GM23338 (cell line): ENCODE measurements around the gene FAM98C. TPM values are rescaled to one million over a fixed set of nuclear protein-coding genes. Genes with fewer than 3 reads are reported as not detected.

Experiments used
- ATAC-seq: fragments of 200-7000 bp; cut with Tn5 transposase; 3 replicates; pipeline ENCODE4 v1.9.1; 2020
- DNase-seq: peaks from one replicate; pipeline ENCODE4 v3.0.0-alpha.2; 2015; ENCODE audit warnings: low spot score
- H2AFZ ChIP-seq: fragments of 200-600 bp; sonication (generic); 2 replicates; pipeline ENCODE4 v1.8.0; 2016; ENCODE audit warnings: antibody characterized with exemption, mild to moderate bottlenecking, moderate library complexity
- H3F3A ChIP-seq: fragments of 200-600 bp; sonication (generic); replicated peaks from 2 replicates; pipeline ENCODE4 v1.8.0; 2017; ENCODE audit warnings: antibody characterized with exemption, mixed run types, low read depth
- H3K27ac ChIP-seq: fragments of 200-600 bp; sonication (generic); 2 replicates; pipeline ENCODE4 v1.6.1; 2016; ENCODE audit warnings: low read depth
- H3K27me3 ChIP-seq: fragments of 200-600 bp; sonication (generic); 2 replicates; pipeline ENCODE4 v1.8.0; 2016; ENCODE audit warnings: mild to moderate bottlenecking, mixed run types, moderate library complexity; ENCODE audit not compliant: insufficient read depth
- H3K36me3 ChIP-seq: fragments of 200-600 bp; sonication (generic); 2 replicates; pipeline ENCODE4 v1.8.0; 2016; ENCODE audit warnings: mild to moderate bottlenecking; ENCODE audit not compliant: insufficient read depth
- H3K4me1 ChIP-seq: fragments of 200-600 bp; sonication (generic); 2 replicates; pipeline ENCODE4 v1.8.0; 2016; ENCODE audit warnings: mild to moderate bottlenecking, moderate library complexity; ENCODE audit not compliant: insufficient read depth
- H3K4me2 ChIP-seq: fragments of 200-600 bp; sonication (generic); 2 replicates; pipeline ENCODE4 v1.7.1; 2017; ENCODE audit warnings: mixed run types
- H3K4me3 ChIP-seq: fragments of 200-600 bp; sonication (generic); 2 replicates; pipeline ENCODE4 v1.6.1; 2016; ENCODE audit warnings: mixed run types
- H3K79me2 ChIP-seq: fragments of 200-600 bp; sonication (generic); replicated peaks from 2 replicates; pipeline ENCODE4 v1.8.0; 2017; ENCODE audit warnings: mild to moderate bottlenecking; ENCODE audit not compliant: insufficient read depth
- H3K9me2 ChIP-seq: fragments of 200-600 bp; sonication (generic); 2 replicates; pipeline ENCODE4 v1.8.0; 2017; ENCODE audit not compliant: insufficient read depth
- H4K20me1 ChIP-seq: fragments of 200-600 bp; sonication (generic); replicated peaks from 2 replicates; pipeline ENCODE4 v1.8.0; 2017; ENCODE audit warnings: mild to moderate bottlenecking; ENCODE audit not compliant: insufficient read depth
- H3K27ac Mint-ChIP-seq: 2 replicates; pipeline ENCODE4 v1.8.0; 2020; ENCODE audit warnings: inconsistent platforms, mild to moderate bottlenecking, moderate library complexity, mixed read lengths
- H3K27me3 Mint-ChIP-seq: 3 replicates; pipeline ENCODE4 v1.8.0; 2022; ENCODE audit warnings: low read depth, mild to moderate bottlenecking, moderate library complexity, mixed read lengths, inconsistent platforms; ENCODE audit not compliant: insufficient read depth, poor library complexity
- H3K36me3 Mint-ChIP-seq: 3 replicates; pipeline ENCODE4 v1.8.0; 2021; ENCODE audit warnings: low read depth, mild to moderate bottlenecking, inconsistent platforms, moderate library complexity, mixed read lengths
- H3K4me1 Mint-ChIP-seq: 3 replicates; pipeline ENCODE4 v1.8.0; 2020; ENCODE audit warnings: mild to moderate bottlenecking, inconsistent platforms, mixed read lengths
- H3K4me3 Mint-ChIP-seq: 3 replicates; pipeline ENCODE4 v1.8.0; 2021; ENCODE audit warnings: moderate library complexity, mild to moderate bottlenecking, inconsistent platforms, mixed read lengths
- H3K9me3 Mint-ChIP-seq: 3 replicates; pipeline ENCODE4 v1.8.0; 2020; ENCODE audit warnings: moderate library complexity, mild to moderate bottlenecking, inconsistent platforms, mixed read lengths
- CREB1 ChIP-seq: fragments of 250-450 bp; sonication (Bioruptor Pico); IDR thresholded peaks from 2 replicates; pipeline ENCODE4 v1.5.0; 2020; ENCODE audit warnings: low read depth, mild to moderate bottlenecking, moderate library complexity
- EZH2 ChIP-seq: fragments of 200-600 bp; sonication (generic); IDR thresholded peaks from one replicate; pipeline ENCODE4 v1.8.0; 2017; ENCODE audit warnings: antibody characterized with exemption, mild to moderate bottlenecking, low read depth; ENCODE audit not compliant: unreplicated experiment
- EZH2phosphoT487 ChIP-seq: fragments of 200-600 bp; sonication (generic); IDR thresholded peaks from one replicate; pipeline ENCODE4 v1.8.1; 2018; ENCODE audit warnings: antibody characterized with exemption; ENCODE audit not compliant: unreplicated experiment
- JUNB ChIP-seq: IDR thresholded peaks from one replicate; pipeline ENCODE4 v1.6.1; 2016; ENCODE audit warnings: antibody characterized with exemption; ENCODE audit not compliant: unreplicated experiment
- NANOG ChIP-seq: IDR thresholded peaks from 2 replicates; pipeline ENCODE4 v1.6.1; 2016; ENCODE audit warnings: antibody characterized with exemption, borderline replicate concordance
- POLR2AphosphoS5 ChIP-seq: IDR thresholded peaks from 2 replicates; pipeline ENCODE4 v1.6.1; 2016; ENCODE audit warnings: antibody characterized with exemption, low read depth
- STAT1 ChIP-seq: IDR thresholded peaks from one replicate; pipeline ENCODE4 v1.6.1; 2016; ENCODE audit warnings: antibody characterized with exemption; ENCODE audit not compliant: unreplicated experiment
- ZNF114 ChIP-seq: fragments of 250-450 bp; sonication (Bioruptor Pico); IDR thresholded peaks from 2 replicates; pipeline ENCODE4 v1.5.0; 2020; ENCODE audit warnings: mild to moderate bottlenecking, moderate library complexity
- ZNF331 ChIP-seq: fragments of 250-450 bp; sonication (Bioruptor Pico); IDR thresholded peaks from 2 replicates; pipeline ENCODE4 v1.5.0; 2020; ENCODE audit warnings: low read depth, mild to moderate bottlenecking, moderate library complexity
- polyA plus RNA-seq: library from polyadenylated mRNA; unstranded; fragments of >200 nt; fragmentation: Nextera tagmentation; extraction: Ambion mirVana; gene quantifications from 2 replicates; pipeline ENCODE4 v1.2.1, GENCODE V29; 2016
- total RNA-seq: library from RNA; depleted of rRNA; stranded (reverse); fragments of >200 nt; shearing (Covaris generic); gene quantifications from 2 replicates; pipeline ENCODE4 v1.2.3, GENCODE V29; 2014
- TF ChIP-seq, protein P1 (sequence below): fragments of 250-450 bp; sonication (Bioruptor Pico); IDR thresholded peaks from 2 replicates; pipeline ENCODE4 v1.5.0; 2020; ENCODE audit warnings: mild to moderate bottlenecking, moderate library complexity
- TF ChIP-seq, protein P2 (sequence below): IDR thresholded peaks from one replicate; pipeline ENCODE4 v1.6.1; 2018; ENCODE audit warnings: antibody characterized with exemption; ENCODE audit not compliant: unreplicated experiment
- TF ChIP-seq, protein P3 (sequence below), 2 experiments: fragments of 200-600 bp in 1 of 2; sonication (generic) in 1 of 2; conservative IDR thresholded peaks; 2 replicates each; pipeline versions ENCODE4 v1.5.1 to v1.6.1; 2016 to 2017; ENCODE audit warnings: antibody characterized with exemption in 2 of 2, low read depth in 2 of 2, mild to moderate bottlenecking in 2 of 2, moderate library complexity in 1 of 2
- TF ChIP-seq, protein P4 (sequence below): IDR thresholded peaks from 2 replicates; pipeline ENCODE4 v1.6.1; 2016; ENCODE audit warnings: antibody characterized with exemption

FAM98C gene
- total and polyA plus RNA-seq, 2 experiments from 2014 or later, result 4.3 to 7.6 TPM

DNA sequence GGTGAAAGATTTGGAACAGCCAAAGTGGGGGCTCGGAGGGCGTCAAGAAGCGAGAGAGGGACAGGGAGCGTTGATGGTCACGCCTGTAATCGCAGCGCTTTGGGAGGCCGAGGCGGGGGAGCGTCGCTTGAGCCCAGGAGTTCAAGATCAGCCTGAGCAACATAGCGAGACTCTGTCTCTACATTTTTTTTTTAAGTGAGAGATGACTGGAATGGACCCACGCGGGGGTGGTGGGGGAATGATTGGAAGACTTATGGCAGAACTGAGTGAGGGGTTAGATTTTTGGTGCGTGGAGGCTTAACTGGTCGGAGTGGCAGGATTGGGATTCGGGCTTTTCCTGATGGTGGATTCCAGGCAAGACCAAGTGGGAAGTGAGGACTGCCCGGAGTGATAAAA, 27.8 kb upstream of the FAM98C start:
- H3K4me3 Mint-ChIP-seq, result peak overlapping the region; percentile 98
- peak overlapping the region; percentile 98 for H3K4me2 ChIP-seq
- DNase-seq, result no peak
- peak overlapping the region; percentile 95 for H3K27ac Mint-ChIP-seq
- H3F3A ChIP-seq, result no peaks in the 10 kb centered on the region
- peaks cover 17% of the 10 kb centered on the region for H3K36me3 Mint-ChIP-seq
- peaks cover 29% of the 10 kb centered on the region for H3K79me2 ChIP-seq
- H4K20me1 ChIP-seq, result peaks cover 17% of the 10 kb centered on the region
- peaks cover 10% of the 10 kb centered on the region; the same call in 1 of the 2 replicates for H3K4me1 ChIP-seq
- peaks cover 12% of the 10 kb centered on the region for H3K27me3 Mint-ChIP-seq
- peaks cover 14% of the 10 kb centered on the region for H3K4me1 Mint-ChIP-seq
- peak overlapping the region; percentile 69 for H2AFZ ChIP-seq
- H3K9me2 ChIP-seq, result no peaks in the 10 kb centered on the region
- H3K36me3 ChIP-seq, result peaks cover 13% of the 10 kb centered on the region; the same call in 1 of the 2 replicates
- no peaks in the 10 kb centered on the region for H3K27me3 ChIP-seq
- peak; percentile 11 for ATAC-seq
- no peak for TF ChIP-seq EZH2
- no peak for TF ChIP-seq JUNB
- TF ChIP-seq ZNF114, result no peak
- TF ChIP-seq, protein P1, sequence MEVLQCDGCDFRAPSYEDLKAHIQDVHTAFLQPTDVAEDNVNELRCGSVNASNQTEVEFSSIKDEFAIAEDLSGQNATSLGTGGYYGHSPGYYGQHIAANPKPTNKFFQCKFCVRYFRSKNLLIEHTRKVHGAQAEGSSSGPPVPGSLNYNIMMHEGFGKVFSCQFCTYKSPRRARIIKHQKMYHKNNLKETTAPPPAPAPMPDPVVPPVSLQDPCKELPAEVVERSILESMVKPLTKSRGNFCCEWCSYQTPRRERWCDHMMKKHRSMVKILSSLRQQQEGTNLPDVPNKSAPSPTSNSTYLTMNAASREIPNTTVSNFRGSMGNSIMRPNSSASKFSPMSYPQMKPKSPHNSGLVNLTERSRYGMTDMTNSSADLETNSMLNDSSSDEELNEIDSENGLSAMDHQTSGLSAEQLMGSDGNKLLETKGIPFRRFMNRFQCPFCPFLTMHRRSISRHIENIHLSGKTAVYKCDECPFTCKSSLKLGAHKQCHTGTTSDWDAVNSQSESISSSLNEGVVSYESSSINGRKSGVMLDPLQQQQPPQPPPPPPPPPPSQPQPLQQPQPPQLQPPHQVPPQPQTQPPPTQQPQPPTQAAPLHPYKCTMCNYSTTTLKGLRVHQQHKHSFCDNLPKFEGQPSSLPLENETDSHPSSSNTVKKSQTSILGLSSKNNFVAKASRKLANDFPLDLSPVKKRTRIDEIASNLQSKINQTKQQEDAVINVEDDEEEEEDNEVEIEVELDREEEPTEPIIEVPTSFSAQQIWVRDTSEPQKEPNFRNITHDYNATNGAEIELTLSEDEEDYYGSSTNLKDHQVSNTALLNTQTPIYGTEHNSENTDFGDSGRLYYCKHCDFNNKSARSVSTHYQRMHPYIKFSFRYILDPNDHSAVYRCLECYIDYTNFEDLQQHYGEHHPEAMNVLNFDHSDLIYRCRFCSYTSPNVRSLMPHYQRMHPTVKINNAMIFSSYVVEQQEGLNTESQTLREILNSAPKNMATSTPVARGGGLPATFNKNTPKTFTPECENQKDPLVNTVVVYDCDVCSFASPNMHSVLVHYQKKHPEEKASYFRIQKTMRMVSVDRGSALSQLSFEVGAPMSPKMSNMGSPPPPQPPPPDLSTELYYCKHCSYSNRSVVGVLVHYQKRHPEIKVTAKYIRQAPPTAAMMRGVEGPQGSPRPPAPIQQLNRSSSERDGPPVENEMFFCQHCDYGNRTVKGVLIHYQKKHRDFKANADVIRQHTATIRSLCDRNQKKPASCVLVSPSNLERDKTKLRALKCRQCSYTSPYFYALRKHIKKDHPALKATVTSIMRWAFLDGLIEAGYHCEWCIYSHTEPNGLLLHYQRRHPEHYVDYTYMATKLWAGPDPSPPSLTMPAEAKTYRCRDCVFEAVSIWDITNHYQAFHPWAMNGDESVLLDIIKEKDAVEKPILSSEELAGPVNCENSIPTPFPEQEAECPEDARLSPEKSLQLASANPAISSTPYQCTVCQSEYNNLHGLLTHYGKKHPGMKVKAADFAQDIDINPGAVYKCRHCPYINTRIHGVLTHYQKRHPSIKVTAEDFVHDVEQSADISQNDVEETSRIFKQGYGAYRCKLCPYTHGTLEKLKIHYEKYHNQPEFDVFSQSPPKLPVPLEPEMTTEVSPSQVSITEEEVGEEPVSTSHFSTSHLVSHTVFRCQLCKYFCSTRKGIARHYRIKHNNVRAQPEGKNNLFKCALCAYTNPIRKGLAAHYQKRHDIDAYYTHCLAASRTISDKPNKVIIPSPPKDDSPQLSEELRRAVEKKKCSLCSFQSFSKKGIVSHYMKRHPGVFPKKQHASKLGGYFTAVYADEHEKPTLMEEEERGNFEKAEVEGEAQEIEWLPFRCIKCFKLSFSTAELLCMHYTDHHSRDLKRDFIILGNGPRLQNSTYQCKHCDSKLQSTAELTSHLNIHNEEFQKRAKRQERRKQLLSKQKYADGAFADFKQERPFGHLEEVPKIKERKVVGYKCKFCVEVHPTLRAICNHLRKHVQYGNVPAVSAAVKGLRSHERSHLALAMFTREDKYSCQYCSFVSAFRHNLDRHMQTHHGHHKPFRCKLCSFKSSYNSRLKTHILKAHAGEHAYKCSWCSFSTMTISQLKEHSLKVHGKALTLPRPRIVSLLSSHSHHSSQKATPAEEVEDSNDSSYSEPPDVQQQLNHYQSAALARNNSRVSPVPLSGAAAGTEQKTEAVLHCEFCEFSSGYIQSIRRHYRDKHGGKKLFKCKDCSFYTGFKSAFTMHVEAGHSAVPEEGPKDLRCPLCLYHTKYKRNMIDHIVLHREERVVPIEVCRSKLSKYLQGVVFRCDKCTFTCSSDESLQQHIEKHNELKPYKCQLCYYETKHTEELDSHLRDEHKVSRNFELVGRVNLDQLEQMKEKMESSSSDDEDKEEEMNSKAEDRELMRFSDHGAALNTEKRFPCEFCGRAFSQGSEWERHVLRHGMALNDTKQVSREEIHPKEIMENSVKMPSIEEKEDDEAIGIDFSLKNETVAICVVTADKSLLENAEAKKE (CRISPR knock-in tag), result no peak
- TF ChIP-seq STAT1, result no peak
- no peak for TF ChIP-seq EZH2phosphoT487
- no peak for TF ChIP-seq CREB1
- TF ChIP-seq, protein P2, sequence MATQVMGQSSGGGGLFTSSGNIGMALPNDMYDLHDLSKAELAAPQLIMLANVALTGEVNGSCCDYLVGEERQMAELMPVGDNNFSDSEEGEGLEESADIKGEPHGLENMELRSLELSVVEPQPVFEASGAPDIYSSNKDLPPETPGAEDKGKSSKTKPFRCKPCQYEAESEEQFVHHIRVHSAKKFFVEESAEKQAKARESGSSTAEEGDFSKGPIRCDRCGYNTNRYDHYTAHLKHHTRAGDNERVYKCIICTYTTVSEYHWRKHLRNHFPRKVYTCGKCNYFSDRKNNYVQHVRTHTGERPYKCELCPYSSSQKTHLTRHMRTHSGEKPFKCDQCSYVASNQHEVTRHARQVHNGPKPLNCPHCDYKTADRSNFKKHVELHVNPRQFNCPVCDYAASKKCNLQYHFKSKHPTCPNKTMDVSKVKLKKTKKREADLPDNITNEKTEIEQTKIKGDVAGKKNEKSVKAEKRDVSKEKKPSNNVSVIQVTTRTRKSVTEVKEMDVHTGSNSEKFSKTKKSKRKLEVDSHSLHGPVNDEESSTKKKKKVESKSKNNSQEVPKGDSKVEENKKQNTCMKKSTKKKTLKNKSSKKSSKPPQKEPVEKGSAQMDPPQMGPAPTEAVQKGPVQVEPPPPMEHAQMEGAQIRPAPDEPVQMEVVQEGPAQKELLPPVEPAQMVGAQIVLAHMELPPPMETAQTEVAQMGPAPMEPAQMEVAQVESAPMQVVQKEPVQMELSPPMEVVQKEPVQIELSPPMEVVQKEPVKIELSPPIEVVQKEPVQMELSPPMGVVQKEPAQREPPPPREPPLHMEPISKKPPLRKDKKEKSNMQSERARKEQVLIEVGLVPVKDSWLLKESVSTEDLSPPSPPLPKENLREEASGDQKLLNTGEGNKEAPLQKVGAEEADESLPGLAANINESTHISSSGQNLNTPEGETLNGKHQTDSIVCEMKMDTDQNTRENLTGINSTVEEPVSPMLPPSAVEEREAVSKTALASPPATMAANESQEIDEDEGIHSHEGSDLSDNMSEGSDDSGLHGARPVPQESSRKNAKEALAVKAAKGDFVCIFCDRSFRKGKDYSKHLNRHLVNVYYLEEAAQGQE, result no peak
- TF ChIP-seq, protein P3, sequence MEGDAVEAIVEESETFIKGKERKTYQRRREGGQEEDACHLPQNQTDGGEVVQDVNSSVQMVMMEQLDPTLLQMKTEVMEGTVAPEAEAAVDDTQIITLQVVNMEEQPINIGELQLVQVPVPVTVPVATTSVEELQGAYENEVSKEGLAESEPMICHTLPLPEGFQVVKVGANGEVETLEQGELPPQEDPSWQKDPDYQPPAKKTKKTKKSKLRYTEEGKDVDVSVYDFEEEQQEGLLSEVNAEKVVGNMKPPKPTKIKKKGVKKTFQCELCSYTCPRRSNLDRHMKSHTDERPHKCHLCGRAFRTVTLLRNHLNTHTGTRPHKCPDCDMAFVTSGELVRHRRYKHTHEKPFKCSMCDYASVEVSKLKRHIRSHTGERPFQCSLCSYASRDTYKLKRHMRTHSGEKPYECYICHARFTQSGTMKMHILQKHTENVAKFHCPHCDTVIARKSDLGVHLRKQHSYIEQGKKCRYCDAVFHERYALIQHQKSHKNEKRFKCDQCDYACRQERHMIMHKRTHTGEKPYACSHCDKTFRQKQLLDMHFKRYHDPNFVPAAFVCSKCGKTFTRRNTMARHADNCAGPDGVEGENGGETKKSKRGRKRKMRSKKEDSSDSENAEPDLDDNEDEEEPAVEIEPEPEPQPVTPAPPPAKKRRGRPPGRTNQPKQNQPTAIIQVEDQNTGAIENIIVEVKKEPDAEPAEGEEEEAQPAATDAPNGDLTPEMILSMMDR (conservative IDR thresholded peaks at IDR 0.05; ENCODE audit: low read depth in 2 of 2), result no peak
- no peak for TF ChIP-seq POLR2AphosphoS5
- TF ChIP-seq, protein P4, sequence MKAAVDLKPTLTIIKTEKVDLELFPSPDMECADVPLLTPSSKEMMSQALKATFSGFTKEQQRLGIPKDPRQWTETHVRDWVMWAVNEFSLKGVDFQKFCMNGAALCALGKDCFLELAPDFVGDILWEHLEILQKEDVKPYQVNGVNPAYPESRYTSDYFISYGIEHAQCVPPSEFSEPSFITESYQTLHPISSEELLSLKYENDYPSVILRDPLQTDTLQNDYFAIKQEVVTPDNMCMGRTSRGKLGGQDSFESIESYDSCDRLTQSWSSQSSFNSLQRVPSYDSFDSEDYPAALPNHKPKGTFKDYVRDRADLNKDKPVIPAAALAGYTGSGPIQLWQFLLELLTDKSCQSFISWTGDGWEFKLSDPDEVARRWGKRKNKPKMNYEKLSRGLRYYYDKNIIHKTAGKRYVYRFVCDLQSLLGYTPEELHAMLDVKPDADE, result no peak
- no peak for TF ChIP-seq ZNF331 (CRISPR knock-in tag)
- TF ChIP-seq NANOG, result no peak
- no peaks in the 10 kb centered on the region; the same call in 2 of the 3 replicates for H3K9me3 Mint-ChIP-seq
- peak overlapping the region; percentile 90 for H3K4me3 ChIP-seq
- H3K27ac ChIP-seq, result peak overlapping the region; percentile 8; the same call in 1 of the 2 replicates
